ENCODE data around the gene EYS. TPM values are rescaled to one million over a fixed set of nuclear protein-coding genes. Genes with fewer than 3 reads are reported as not detected.
"Not testable (repeated sequence)": the region's sequence is repeated elsewhere in the genome, so short reads cannot be mapped to it uniquely, and the experiment has no call there.

Gene EYS
- polyA plus RNA-seq, 3 donors = 0.21 to 0.90 (median 0.22) TPM

GRCh38 chr6:64507661-64508060, 1199.4 kb downstream of the EYS start:
- H3K27ac ChIP-seq (ENCODE audit: low read depth, low read length) = no peak overlapping the region
- WGBS, 3 donors = 62 to 76% (median 70%) methylated on average over 3 of the region's 3 CpGs

- H3K27ac ChIP-seq (ENCODE audit: low read depth, low read length) = no peak overlapping the region
- WGBS, 3 donors = 43 to 63% (median 61%) methylated on average over 4 of the region's 4 CpGs
Measured at GRCh38 chr6:64505312-64505711, 1201.7 kb downstream of the EYS start.

- WGBS, 3 donors = 43 to 55% (median 50%) methylated on average over 2 of the region's 2 CpGs
- no peak overlapping the region for H3K27ac ChIP-seq (ENCODE audit: low read depth, low read length)
Measured at GRCh38 chr6:64504503-64504902, 1202.5 kb downstream of the EYS start.

GRCh38 chr6:64502801-64503200, 1204.2 kb downstream of the EYS start:
- 14 to 21% (median 17%) methylated on average over 2 of the region's 2 CpGs for WGBS, 3 donors
- no peak overlapping the region for H3K27ac ChIP-seq (ENCODE audit: low read depth, low read length)

GRCh38 chr6:64497634-64498033, 1209.4 kb downstream of the EYS start:
- WGBS, 3 donors = 79 to 97% (median 90%) methylated on average over 2 of the region's 2 CpGs
- H3K27ac ChIP-seq (ENCODE audit: low read depth, low read length) = no peak overlapping the region

GRCh38 chr6:64489763-64490162, 1217.3 kb downstream of the EYS start:
- H3K27ac ChIP-seq (ENCODE audit: low read depth, low read length) = no peak overlapping the region
- 50 to 70% (median 68%) methylated on average over 2 of the region's 2 CpGs for WGBS, 3 donors

GRCh38 chr6:64486578-64487351, 1220.3 kb downstream of the EYS start:
- H3K27ac ChIP-seq (ENCODE audit: low read depth, low read length) = no peak overlapping the region
- WGBS, 3 donors = 66 to 85% (median 78%) methylated on average over 3 of the region's 3 CpGs

GRCh38 chr6:64483956-64484499, 1223.0 kb downstream of the EYS start:
- 79 to 89% (median 88%) methylated on average over 2 of the region's 2 CpGs for WGBS, 3 donors

GRCh38 chr6:64482631-64483030, 1224.4 kb downstream of the EYS start:
- 60 to 62% (median 60%) methylated on average over 2 of the region's 2 CpGs for WGBS, 3 donors
- no peak overlapping the region for H3K27ac ChIP-seq (ENCODE audit: low read depth, low read length)

More at GRCh38 chr6:64483956-64484499, 1223.0 kb downstream of the EYS start:
- no peak overlapping the region for H3K27ac ChIP-seq (ENCODE audit: low read depth, low read length)

GRCh38 chr6:64479134-64479533, 1227.9 kb downstream of the EYS start:
- 72 to 95% (median 87%) methylated on average over 1 of the region's 1 CpG for WGBS, 3 donors
- H3K27ac ChIP-seq (ENCODE audit: low read depth, low read length) = no peak overlapping the region

- WGBS, 3 donors = 44 to 65% (median 65%) methylated on average over 3 of the region's 3 CpGs
- H3K27ac ChIP-seq (ENCODE audit: low read depth, low read length) = no peak overlapping the region
Measured at GRCh38 chr6:64477391-64477790, 1229.6 kb downstream of the EYS start.

GRCh38 chr6:64476935-64477334, 1230.1 kb downstream of the EYS start:
- no peak overlapping the region for H3K27ac ChIP-seq (ENCODE audit: low read depth, low read length)
- WGBS, 3 donors = 55 to 75% (median 65%) methylated on average over 2 of the region's 2 CpGs

GRCh38 chr6:64469405-64469804, 1237.6 kb downstream of the EYS start:
- 59 to 88% (median 83%) methylated on average over 12 of the region's 12 CpGs for WGBS, 3 donors
- not testable (repeated sequence) for H3K27ac ChIP-seq (ENCODE audit: low read depth, low read length)

GRCh38 chr6:64467656-64468055, 1239.4 kb downstream of the EYS start:
- no peak overlapping the region for H3K27ac ChIP-seq (ENCODE audit: low read depth, low read length)
- 90 to 92% (median 92%) methylated on average over 1 of the region's 1 CpG for WGBS, 3 donors

- H3K27ac ChIP-seq (ENCODE audit: low read depth, low read length) = no peak overlapping the region
- WGBS, 3 donors = 42 to 61% (median 61%) methylated on average over 1 of the region's 1 CpG
Measured at GRCh38 chr6:64459411-64459944, 1247.5 kb downstream of the EYS start.

GRCh38 chr6:64448101-64448500, 1258.9 kb downstream of the EYS start:
- H3K27ac ChIP-seq (ENCODE audit: low read depth, low read length) = not testable (repeated sequence)
- 84 to 94% (median 91%) methylated on average over 6 of the region's 6 CpGs for WGBS, 3 donors

GRCh38 chr6:64445038-64445437, 1262.0 kb downstream of the EYS start:
- WGBS, 3 donors = 46 to 66% (median 51%) methylated on average over 1 of the region's 1 CpG
- no peak overlapping the region for H3K27ac ChIP-seq (ENCODE audit: low read depth, low read length)

- no peak overlapping the region for H3K27ac ChIP-seq (ENCODE audit: low read depth, low read length)
- WGBS, 3 donors = 53 to 70% (median 64%) methylated on average over 2 of the region's 2 CpGs
Measured at GRCh38 chr6:64439274-64439673, 1267.8 kb downstream of the EYS start.

- WGBS, 3 donors = 58 to 87% (median 79%) methylated on average over 2 of the region's 2 CpGs
- no peak overlapping the region for H3K27ac ChIP-seq (ENCODE audit: low read depth, low read length)
Measured at GRCh38 chr6:64437996-64438395, 1269.0 kb downstream of the EYS start.

GRCh38 chr6:64429926-64430325, 1277.1 kb downstream of the EYS start:
- 62 to 90% (median 77%) methylated on average over 1 of the region's 1 CpG for WGBS, 3 donors

More at GRCh38 chr6:64429926-64430325, 1277.1 kb downstream of the EYS start:
- no peak overlapping the region for H3K27ac ChIP-seq (ENCODE audit: low read depth, low read length)

Data from adipose tissue (tissue), 3 donors.